Immature natural killer cell (primary cell): ENCODE results near the gene EIF3I. TPM values are rescaled to one million over a fixed set of nuclear protein-coding genes. Genes with fewer than 3 reads are reported as not detected.
"Not testable (repeated sequence)": the region's sequence is repeated elsewhere in the genome, so short reads cannot be mapped to it uniquely, and the experiment has no call there.

ENCODE experiments used
- DNase-seq, 3 donors: peaks; one replicate each; pipeline ENCODE4 v3.0.0; 2022; ENCODE audit warnings: mixed read lengths in 1 of 3
- H3K27ac Mint-ChIP-seq, 6 donors: one replicate each; pipeline ENCODE4 v1.8.0; 2020; ENCODE audit warnings: mixed read lengths in 6 of 6, mild to moderate bottlenecking in 5 of 6, inconsistent platforms in 4 of 6, moderate library complexity in 3 of 6
- H3K27me3 Mint-ChIP-seq, 3 donors: one replicate each; pipeline ENCODE4 v1.8.0; 2020 to 2021; ENCODE audit warnings: low read depth in 3 of 3, mild to moderate bottlenecking in 3 of 3, mixed read lengths in 3 of 3, moderate library complexity in 3 of 3, inconsistent platforms in 1 of 3
- H3K36me3 Mint-ChIP-seq, 3 donors: one replicate each; pipeline ENCODE4 v1.8.0; 2020; ENCODE audit warnings: mixed read lengths in 3 of 3, inconsistent platforms in 2 of 3, mild to moderate bottlenecking in 2 of 3
- H3K4me1 Mint-ChIP-seq, 2 donors: one replicate each; pipeline ENCODE4 v1.8.0; 2020; ENCODE audit warnings: inconsistent platforms in 2 of 2, mild to moderate bottlenecking in 2 of 2, mixed read lengths in 2 of 2, moderate library complexity in 1 of 2
- H3K4me3 Mint-ChIP-seq, 5 donors: one replicate each; pipeline ENCODE4 v1.8.0; 2020; ENCODE audit warnings: mild to moderate bottlenecking in 5 of 5, mixed read lengths in 5 of 5, inconsistent platforms in 3 of 5, moderate library complexity in 3 of 5
- H3K9me3 Mint-ChIP-seq, 6 donors: one replicate each; pipeline ENCODE4 v1.8.0; 2020; ENCODE audit warnings: mild to moderate bottlenecking in 6 of 6, mixed read lengths in 6 of 6, inconsistent platforms in 4 of 6, moderate library complexity in 3 of 6
- polyA plus RNA-seq, 3 donors: library from polyadenylated mRNA; unstranded; fragments of 300-500 nt; fragmentation: Illumina TruSeq; gene quantifications; one replicate each; pipeline ENCODE4 v1.2.3, GENCODE V29; 2021

The EIF3I gene
- polyA plus RNA-seq, 3 donors from 2014 or later: 189 to 313 (median 197) TPM

DNA sequence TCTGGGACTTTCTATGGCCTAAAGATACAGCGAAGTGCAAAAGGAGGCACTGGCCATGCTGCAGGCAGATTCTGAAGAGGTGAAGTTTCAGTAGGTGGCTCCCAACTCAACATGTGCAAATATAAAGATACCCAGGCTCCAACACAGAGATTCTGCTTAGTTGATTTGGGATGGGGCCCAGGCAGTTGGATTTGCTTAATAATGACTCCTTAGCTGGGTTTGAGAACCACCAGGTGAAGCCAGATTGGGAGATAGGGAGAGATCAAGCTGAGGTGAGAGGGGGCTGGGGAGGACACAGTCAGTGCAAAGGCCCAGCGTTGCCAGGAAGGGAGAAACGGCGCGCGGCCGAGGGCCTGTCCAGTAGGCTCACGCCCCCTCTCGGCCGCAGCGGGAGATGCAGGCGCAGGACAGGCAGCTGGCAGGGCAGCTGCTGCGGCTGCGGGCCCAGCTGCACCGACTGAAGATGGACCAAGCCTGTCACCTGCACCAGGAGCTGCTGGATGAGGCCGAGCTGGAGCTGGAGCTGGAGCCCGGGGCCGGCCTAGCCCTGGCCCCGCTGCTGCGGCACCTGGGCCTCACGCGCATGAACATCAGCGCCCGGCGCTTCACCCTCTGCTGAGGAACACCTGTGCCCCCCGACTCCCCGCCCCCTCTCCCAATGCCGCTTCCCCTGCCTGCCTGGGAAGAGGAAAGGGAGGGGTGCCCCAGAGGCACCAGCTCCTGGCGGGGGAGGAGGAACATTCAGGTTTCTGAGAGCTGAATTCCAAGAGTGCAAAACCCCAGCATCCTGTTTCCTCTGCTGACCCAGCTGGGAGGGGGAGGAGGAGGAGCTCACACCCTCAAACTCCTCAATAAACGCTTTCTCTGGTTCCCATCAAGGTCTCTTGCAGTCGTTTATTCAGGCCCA, 26.0 kb downstream of the EIF3I start:
- Mint-ChIP-seq H3K9me3 (peaks cover 0 to 1% (median 0%) of the 10 kb centered on the region in 6 donors), H3K36me3 (peaks cover 4 to 5% (median 5%) of the 10 kb centered on the region in 3 donors), H3K4me3 (peak overlapping the region; percentile 80 to 100 (median 91)), H3K27ac (peak overlapping the region; percentile 96 to 100 (median 98)), H3K27me3 (peaks cover 18 to 29% (median 27%) of the 10 kb centered on the region in 3 donors), H3K4me1 (peaks cover 55 to 59% of the 10 kb centered on the region in 2 donors)
- DNase-seq: peak; percentile 75 to 77 (median 76)

- H3K27ac Mint-ChIP-seq: peak overlapping the region; percentile 96 to 100 (median 98)
- peaks cover 5 to 7% (median 5%) of the 10 kb centered on the region in 3 donors for H3K36me3 Mint-ChIP-seq
- H3K4me3 Mint-ChIP-seq: peak overlapping the region; percentile 91 to 100 (median 92)
- H3K9me3 Mint-ChIP-seq: peaks cover 0 to 1% (median 0%) of the 10 kb centered on the region in 6 donors
- DNase-seq: peak; percentile 88 to 89 (median 89)
- peaks cover 18 to 35% (median 33%) of the 10 kb centered on the region in 3 donors for H3K27me3 Mint-ChIP-seq
- peaks cover 71 to 74% of the 10 kb centered on the region in 2 donors for H3K4me1 Mint-ChIP-seq
These were observed 27.8 kb downstream of the EIF3I start for GRCh38 chr1:32249831-32250525.

DNA sequence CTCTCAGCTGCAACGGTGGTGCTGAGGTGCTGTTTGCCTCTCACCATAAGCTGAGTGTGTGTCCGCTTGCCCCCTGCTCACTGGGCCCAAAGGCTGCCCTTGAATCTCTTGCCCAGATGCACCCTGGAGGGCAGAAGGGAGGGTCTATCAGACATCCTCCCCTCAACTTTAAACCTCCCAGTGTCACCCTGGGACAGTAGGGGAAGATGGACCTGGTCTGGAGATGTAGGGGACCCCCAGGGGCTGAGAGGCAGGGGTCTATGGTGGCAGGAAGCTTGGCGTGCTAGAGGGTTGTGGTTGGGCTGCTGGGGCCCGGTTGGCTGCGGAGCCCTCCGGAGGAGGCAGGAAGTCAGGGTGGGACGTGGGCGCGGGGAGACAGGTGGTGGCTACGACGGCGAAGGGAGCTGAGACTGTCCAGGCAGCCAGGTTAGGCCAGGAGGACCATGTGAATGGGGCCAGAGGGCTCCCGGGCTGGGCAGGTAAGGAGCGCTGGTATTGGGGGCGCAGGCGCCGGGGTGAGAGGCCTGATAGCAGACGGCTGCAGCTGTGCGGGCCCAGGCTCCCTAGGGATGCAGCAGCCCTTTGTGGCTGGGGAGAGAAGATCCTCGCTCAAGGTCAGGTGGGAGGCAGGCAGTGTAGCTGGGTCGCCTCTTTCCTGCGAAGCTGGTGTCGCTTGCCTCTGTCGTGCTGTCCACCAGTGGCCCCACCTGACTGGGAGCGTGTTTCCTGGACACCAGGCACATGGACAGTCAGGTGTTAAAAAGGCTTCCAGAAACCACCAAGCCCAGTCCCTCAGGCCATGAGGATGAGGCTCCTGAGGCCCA, 28.9 kb downstream of the EIF3I start, which contains the start of gene LCK:
Gene LCK, plus strand, starts transcription at position 373 of the 824 bp plus-strand sequence. CDS start 23,065 bp downstream, outside the sequence.
- Mint-ChIP-seq H3K36me3 (peaks cover 5 to 7% (median 5%) of the 10 kb centered on the region in 3 donors), H3K27me3 (peaks cover 18 to 35% (median 33%) of the 10 kb centered on the region in 3 donors), H3K9me3 (peaks cover 0 to 1% (median 0%) of the 10 kb centered on the region in 6 donors), H3K4me3 (peak within 1 kb of the TSS; percentile 91 to 100 (median 92)), H3K27ac (peak within 1 kb of the TSS; percentile 96 to 100 (median 98)), H3K4me1 (peaks cover 80 to 83% of the 10 kb centered on the region in 2 donors)
- DNase-seq: peak; percentile 68 to 73 (median 69)

GRCh38 chr1:32255072-32256071, 33.2 kb downstream of the EIF3I start:
- peak in 1 of 3 donors; percentile 11 for DNase-seq
- H3K27me3 Mint-ChIP-seq: peaks cover 13 to 29% (median 25%) of the 10 kb centered on the region in 3 donors
- H3K27ac Mint-ChIP-seq: peak overlapping the region; percentile 86 to 96 (median 95)
- H3K4me3 Mint-ChIP-seq: peak overlapping the region; percentile 71 to 91 (median 79)
- peaks cover 0 to 1% (median 0%) of the 10 kb centered on the region in 6 donors for H3K9me3 Mint-ChIP-seq
- H3K36me3 Mint-ChIP-seq: peaks cover 7 to 14% (median 9%) of the 10 kb centered on the region in 3 donors
- peaks cover 80% of the 10 kb centered on the region in 2 donors for H3K4me1 Mint-ChIP-seq

DNA sequence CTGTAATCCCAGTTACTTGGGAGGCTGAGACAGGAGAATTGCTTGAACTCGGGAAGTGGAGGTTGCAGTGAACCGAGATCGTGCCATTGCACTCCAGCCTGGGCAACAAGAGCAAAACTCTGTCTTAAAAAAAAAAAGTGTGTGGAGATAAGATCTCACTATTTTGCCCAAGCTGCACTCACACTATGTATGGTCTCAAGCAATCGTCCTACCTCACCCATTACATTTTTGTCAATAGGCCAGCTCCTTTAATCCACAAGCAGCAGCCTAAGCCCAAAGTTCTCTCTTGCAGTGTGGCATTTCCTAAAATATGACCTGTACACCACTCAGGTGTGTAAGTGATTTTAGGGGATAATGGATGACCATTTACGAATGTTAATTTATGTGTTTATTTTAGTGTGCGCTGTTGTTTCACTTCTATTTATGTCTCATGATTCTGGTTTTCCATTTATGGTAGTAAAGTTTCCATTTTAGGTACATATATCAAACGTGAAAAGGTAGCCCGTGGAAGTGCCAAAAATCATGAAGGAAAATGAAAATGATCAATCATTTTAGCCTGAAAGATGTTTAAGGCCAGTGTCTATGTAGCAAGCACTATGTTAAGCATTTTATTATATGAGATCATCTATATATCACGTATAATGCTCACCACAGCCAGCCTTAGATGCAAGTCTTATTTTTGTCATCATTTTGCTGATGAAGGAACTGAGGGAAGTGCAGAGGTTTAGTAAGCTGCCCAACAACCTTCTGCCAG, 34.4 kb downstream of the EIF3I start:
- Mint-ChIP-seq H3K9me3 (peaks cover 0 to under 1% (median 0%) of the 10 kb centered on the region in 6 donors), H3K36me3 (peaks cover 10 to 18% (median 11%) of the 10 kb centered on the region in 3 donors), H3K4me1 (peaks cover 74 to 75% of the 10 kb centered on the region in 2 donors), H3K27ac (peak overlapping the region; percentile 92 to 98 (median 96)), H3K4me3 (peak overlapping the region; percentile 78 to 92 (median 83)), H3K27me3 (peaks cover 5 to 21% (median 19%) of the 10 kb centered on the region in 3 donors)
- peak in 2 of 3 donors; percentile 35 to 46 for DNase-seq

- Mint-ChIP-seq H3K4me1 (peaks cover 68 to 70% of the 10 kb centered on the region in 2 donors), H3K27ac (peak overlapping the region; percentile 92 to 98 (median 96)), H3K9me3 (no peaks in the 10 kb centered on the region), H3K4me3 (peak overlapping the region; percentile 78 to 92 (median 83)), H3K36me3 (peaks cover 8 to 14% (median 10%) of the 10 kb centered on the region in 3 donors), H3K27me3 (peaks cover 3 to 18% (median 15%) of the 10 kb centered on the region in 3 donors)
- DNase-seq: no peak
These were observed 35.0 kb downstream of the EIF3I start for GRCh38 chr1:32257227-32257508.

- Mint-ChIP-seq H3K27ac (peak overlapping the region in 4 of 6 donors; percentile 49 to 88 (median 76)), H3K36me3 (peaks cover 5 to 23% (median 7%) of the 10 kb centered on the region in 3 donors), H3K4me1 (peaks cover 52 to 54% of the 10 kb centered on the region in 2 donors)
- H3K4me3 Mint-ChIP-seq, H3K9me3 Mint-ChIP-seq, H3K27me3 Mint-ChIP-seq, DNase-seq: not testable (repeated sequence)
These were observed 41.0 kb downstream of the EIF3I start for GRCh38 chr1:32263236-32263593.

DNA sequence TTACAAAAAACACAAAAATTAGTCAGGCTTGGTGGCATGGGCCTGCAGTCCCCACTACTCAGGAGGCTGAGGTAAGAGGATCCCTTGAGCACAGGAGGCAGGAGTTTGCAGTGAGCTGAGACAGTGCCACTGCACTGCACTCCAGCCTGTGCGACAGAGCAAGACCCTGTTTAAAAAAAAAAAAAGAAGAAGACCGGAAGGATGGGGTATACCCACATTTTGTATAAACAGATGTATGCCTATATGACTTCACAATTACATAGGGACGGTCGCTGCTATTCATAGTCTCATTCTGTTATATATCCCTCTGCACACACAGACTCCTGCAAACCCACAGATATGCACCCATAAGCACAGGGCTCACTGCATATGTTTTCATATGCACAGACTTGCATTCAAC, 41.5 kb downstream of the EIF3I start:
- Mint-ChIP-seq H3K27ac (peak overlapping the region; percentile 60 to 97 (median 88)), H3K9me3 (no peaks in the 10 kb centered on the region), H3K27me3 (peaks cover 0 to 4% (median 0%) of the 10 kb centered on the region in 3 donors), H3K4me3 (peak overlapping the region; percentile 15 to 85 (median 63)), H3K4me1 (peaks cover 50 to 54% of the 10 kb centered on the region in 2 donors), H3K36me3 (peaks cover 5 to 23% (median 7%) of the 10 kb centered on the region in 3 donors)
- DNase-seq: peak in 1 of 3 donors; percentile 34

DNA sequence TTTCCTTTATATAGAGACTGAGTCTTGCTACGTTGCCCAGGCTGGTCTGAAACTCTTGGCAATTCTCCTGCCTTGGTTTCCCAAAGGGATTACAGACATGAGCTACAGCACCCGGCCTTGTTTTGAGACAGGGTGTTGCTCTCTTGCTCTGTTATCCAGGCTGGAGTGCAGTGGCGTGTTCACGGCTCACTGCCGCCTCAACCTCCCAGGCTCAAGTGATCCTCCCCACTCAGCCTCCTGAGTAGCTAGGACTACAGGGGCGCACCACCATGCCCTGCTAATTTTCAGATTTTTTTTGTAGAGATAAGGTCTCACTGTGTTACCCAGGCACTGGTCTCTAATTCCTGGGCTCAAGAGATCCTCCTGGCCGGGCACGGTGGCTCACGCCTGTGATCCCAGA, 43.6 kb downstream of the EIF3I start:
- Mint-ChIP-seq H3K36me3 (peaks cover 0 to 16% (median 4%) of the 10 kb centered on the region in 3 donors), H3K4me3 (peak overlapping the region in 2 of 5 donors; percentile 28 to 62), H3K27me3 (peaks cover 0 to 2% (median 0%) of the 10 kb centered on the region in 3 donors), H3K4me1 (peaks cover 45 to 48% of the 10 kb centered on the region in 2 donors), H3K27ac (peak overlapping the region; percentile 49 to 90 (median 84)), H3K9me3 (no peaks in the 10 kb centered on the region)
- no peak for DNase-seq

DNA sequence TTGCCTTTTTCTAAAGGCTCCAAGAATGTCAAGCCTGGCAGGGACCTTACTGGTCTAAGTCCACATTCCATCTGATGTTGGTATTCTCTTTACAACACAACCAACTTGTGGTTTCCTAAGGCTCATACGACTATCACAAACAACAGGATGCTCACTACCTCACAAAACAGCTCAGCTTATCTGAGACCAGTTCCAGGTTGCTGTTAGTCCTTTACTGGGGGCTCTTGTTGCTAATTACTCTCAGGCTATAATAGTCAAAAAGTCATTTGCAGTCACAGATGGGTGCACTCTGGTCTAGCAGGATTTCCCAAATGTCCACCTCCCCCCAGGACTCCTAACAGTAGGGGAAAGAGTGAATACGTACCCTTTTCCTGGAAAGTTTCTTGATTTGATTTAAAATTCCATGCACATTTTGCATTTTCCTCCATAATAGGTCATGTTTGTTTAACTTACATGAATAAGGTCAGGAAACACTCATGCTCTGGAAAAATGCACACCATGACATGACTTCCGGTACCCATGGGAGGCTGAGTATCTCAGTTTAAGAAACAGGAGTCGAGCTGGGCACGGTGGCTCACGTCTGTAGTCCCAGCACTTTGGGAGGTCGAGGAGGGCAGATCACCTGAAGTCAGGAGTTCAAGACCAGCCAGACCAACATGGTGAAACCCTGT, 44.8 kb downstream of the EIF3I start:
- Mint-ChIP-seq H3K27ac (peak overlapping the region; percentile 81 to 99 (median 98)), H3K4me3 (peak overlapping the region; percentile 65 to 85 (median 83)), H3K4me1 (peaks cover 56% of the 10 kb centered on the region in 2 donors), H3K27me3 (peaks cover 3 to 8% (median 3%) of the 10 kb centered on the region in 3 donors), H3K9me3 (no peaks in the 10 kb centered on the region), H3K36me3 (peaks cover 0 to 16% (median 3%) of the 10 kb centered on the region in 3 donors)
- DNase-seq: no peak

DNA sequence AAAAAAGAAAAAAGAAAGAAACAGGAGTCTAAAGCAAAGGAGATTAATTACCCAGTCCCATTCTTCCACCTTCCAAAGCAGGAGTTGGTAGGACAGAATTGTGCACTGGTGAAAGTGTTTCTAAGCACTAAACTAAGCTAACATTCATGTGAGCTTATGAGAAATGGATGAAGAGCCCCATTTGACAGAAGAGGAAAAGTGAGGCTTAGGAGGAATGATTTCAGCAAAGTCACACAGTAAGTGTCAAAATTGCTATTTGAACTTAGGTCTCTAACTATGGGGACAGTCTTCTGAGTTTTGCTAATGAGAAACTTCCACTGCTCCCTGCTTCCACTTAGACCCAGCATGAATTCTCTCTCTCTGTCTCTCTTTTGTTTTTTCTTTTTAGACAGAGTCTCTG, 47.5 kb downstream of the EIF3I start:
- peak overlapping the region in 1 of 5 donors; percentile 14 for H3K4me3 Mint-ChIP-seq

More for the DNA sequence above, 47.5 kb downstream of the EIF3I start:
- peak overlapping the region; percentile 55 to 88 (median 81) for H3K27ac Mint-ChIP-seq
- DNase-seq: no peak
- H3K4me1 Mint-ChIP-seq: peaks cover 64 to 66% of the 10 kb centered on the region in 2 donors
- H3K36me3 Mint-ChIP-seq: peaks cover 0 to 20% (median 3%) of the 10 kb centered on the region in 3 donors
- peaks cover 0 to 3% (median 0%) of the 10 kb centered on the region in 6 donors for H3K9me3 Mint-ChIP-seq
- H3K27me3 Mint-ChIP-seq: peaks cover 7 to 17% (median 9%) of the 10 kb centered on the region in 3 donors
